ENCODE results near the gene OR14I1. TPM values are rescaled to one million over a fixed set of nuclear protein-coding genes. Genes with fewer than 3 reads are reported as not detected.

Gene OR14I1
- total and polyA plus RNA-seq, 9 of the 15 experiments (the other 6 are each of a cell fraction or from before 2014, with no cell fraction given): not detected

DNA sequence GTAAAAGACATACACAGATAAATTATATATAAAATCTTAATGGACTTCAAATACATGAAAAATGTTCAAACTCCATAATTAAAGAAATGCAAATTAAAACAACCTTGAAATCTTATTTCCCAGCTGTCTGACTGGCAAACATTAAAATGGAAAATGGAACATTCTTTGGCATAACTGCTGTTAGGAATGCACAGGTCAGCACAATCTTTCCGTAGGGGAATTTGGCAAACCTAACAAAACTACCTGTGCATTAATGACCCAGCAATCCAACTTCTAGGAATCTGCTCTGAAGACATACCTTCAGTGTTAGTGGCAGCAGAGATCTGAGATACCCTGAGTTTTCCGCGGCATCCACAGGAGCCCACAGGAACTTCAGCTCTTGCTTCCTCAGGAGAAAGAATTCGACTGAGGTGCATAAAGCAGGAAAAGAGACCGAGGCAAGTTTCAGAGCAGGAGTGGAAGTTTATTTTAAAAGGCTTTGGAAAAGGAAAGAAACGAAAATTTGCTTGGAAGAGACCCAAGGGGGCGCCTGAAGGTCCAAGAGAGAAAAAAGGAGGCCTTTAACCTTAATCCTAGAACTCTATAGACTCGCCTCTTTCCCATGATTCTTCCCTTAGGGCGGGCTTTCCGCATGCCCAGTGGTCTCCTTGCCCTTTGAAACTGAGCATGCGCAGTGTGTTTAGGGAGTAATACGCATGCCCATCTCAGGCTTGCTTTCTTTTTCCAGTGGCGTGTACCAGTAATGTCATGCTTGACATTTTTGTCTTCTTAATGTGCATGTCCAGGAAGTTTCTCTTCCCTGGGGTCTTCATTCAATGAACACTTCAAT is 28.2 kb upstream of the OR14I1 start (continued):
- TF ChIP-seq, protein P1, sequence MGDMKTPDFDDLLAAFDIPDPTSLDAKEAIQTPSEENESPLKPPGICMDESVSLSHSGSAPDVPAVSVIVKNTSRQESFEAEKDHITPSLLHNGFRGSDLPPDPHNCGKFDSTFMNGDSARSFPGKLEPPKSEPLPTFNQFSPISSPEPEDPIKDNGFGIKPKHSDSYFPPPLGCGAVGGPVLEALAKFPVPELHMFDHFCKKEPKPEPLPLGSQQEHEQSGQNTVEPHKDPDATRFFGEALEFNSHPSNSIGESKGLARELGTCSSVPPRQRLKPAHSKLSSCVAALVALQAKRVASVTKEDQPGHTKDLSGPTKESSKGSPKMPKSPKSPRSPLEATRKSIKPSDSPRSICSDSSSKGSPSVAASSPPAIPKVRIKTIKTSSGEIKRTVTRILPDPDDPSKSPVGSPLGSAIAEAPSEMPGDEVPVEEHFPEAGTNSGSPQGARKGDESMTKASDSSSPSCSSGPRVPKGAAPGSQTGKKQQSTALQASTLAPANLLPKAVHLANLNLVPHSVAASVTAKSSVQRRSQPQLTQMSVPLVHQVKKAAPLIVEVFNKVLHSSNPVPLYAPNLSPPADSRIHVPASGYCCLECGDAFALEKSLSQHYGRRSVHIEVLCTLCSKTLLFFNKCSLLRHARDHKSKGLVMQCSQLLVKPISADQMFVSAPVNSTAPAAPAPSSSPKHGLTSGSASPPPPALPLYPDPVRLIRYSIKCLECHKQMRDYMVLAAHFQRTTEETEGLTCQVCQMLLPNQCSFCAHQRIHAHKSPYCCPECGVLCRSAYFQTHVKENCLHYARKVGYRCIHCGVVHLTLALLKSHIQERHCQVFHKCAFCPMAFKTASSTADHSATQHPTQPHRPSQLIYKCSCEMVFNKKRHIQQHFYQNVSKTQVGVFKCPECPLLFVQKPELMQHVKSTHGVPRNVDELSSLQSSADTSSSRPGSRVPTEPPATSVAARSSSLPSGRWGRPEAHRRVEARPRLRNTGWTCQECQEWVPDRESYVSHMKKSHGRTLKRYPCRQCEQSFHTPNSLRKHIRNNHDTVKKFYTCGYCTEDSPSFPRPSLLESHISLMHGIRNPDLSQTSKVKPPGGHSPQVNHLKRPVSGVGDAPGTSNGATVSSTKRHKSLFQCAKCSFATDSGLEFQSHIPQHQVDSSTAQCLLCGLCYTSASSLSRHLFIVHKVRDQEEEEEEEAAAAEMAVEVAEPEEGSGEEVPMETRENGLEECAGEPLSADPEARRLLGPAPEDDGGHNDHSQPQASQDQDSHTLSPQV (IDR thresholded peaks at IDR 0.05): 0 out of 2 replicates have a peak, but pooled peaks have one; percentile 43
- TF ChIP-seq PRMT5 (CRISPR knock-in tag; IDR thresholded peaks at IDR 0.05) (no peak), CXXC5 (CRISPR knock-in tag; IDR thresholded peaks at IDR 0.05) (peak; percentile 31; the same call in 1 of the 2 replicates), ELF1 (tag; IDR thresholded peaks at IDR 0.05) (no peak), POLR2B (IDR thresholded peaks at IDR 0.05; ENCODE audit: low read depth, partially characterized antibody) (peak; percentile 26)
- TF ChIP-seq, protein P2, sequence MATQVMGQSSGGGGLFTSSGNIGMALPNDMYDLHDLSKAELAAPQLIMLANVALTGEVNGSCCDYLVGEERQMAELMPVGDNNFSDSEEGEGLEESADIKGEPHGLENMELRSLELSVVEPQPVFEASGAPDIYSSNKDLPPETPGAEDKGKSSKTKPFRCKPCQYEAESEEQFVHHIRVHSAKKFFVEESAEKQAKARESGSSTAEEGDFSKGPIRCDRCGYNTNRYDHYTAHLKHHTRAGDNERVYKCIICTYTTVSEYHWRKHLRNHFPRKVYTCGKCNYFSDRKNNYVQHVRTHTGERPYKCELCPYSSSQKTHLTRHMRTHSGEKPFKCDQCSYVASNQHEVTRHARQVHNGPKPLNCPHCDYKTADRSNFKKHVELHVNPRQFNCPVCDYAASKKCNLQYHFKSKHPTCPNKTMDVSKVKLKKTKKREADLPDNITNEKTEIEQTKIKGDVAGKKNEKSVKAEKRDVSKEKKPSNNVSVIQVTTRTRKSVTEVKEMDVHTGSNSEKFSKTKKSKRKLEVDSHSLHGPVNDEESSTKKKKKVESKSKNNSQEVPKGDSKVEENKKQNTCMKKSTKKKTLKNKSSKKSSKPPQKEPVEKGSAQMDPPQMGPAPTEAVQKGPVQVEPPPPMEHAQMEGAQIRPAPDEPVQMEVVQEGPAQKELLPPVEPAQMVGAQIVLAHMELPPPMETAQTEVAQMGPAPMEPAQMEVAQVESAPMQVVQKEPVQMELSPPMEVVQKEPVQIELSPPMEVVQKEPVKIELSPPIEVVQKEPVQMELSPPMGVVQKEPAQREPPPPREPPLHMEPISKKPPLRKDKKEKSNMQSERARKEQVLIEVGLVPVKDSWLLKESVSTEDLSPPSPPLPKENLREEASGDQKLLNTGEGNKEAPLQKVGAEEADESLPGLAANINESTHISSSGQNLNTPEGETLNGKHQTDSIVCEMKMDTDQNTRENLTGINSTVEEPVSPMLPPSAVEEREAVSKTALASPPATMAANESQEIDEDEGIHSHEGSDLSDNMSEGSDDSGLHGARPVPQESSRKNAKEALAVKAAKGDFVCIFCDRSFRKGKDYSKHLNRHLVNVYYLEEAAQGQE (IDR thresholded peaks at IDR 0.05; ENCODE audit: borderline replicate concordance): peak; percentile 7; the same call in 1 of the 2 replicates
- TF ChIP-seq, protein P2 (CRISPR knock-in tag; IDR thresholded peaks at IDR 0.05; ENCODE audit: low read depth): no peak
